HepG2 (cell line): ENCODE data around the gene SPACA4. TPM values are rescaled to one million over a fixed set of nuclear protein-coding genes. Genes with fewer than 3 reads are reported as not detected.
A peak's percentile ranks its signal among the peaks of the same experiment; 100 is the strongest.

ENCODE experiments used
- HOXA5 ChIP-seq: sonication (generic); formaldehyde crosslinking; IDR thresholded peaks from 2 replicates; pipeline ENCODE4 v1.4.0; 2020; ENCODE audit warnings: missing genetic modification reagents
- IRX3 ChIP-seq: sonication (generic); formaldehyde crosslinking; IDR thresholded peaks from 2 replicates; pipeline ENCODE4 v1.8.1; 2023; ENCODE audit warnings: mild to moderate bottlenecking, low read depth, missing genetic modification reagents, borderline replicate concordance
- MAFK ChIP-seq, 2 experiments: IDR thresholded peaks in 1 of 2; conservative IDR thresholded peaks in 1 of 2; 2 replicates each; pipeline ENCODE4 v1.6.1; 2011; ENCODE audit warnings: improper control_type of control experiment in 2 of 2, low read length in 2 of 2
- REPIN1 ChIP-seq: sonication (generic); formaldehyde crosslinking; IDR thresholded peaks from 2 replicates; pipeline ENCODE4 v1.8.0; 2022; ENCODE audit warnings: missing genetic modification reagents, low read depth, mild to moderate bottlenecking, borderline replicate concordance
- SSRP1 ChIP-seq: IDR thresholded peaks from 2 replicates; pipeline ENCODE4 v1.6.1; 2016; ENCODE audit warnings: control low read depth
- TBL1XR1 ChIP-seq: fragments of 150-350 bp; IDR thresholded peaks from 2 replicates; pipeline ENCODE4 v1.6.1; 2014; ENCODE audit warnings: borderline replicate concordance, low read length; ENCODE audit not compliant: partially characterized antibody
- TBX2 ChIP-seq: sonication (generic); formaldehyde crosslinking; IDR thresholded peaks from 2 replicates; pipeline ENCODE4 v1.5.0; 2020; ENCODE audit warnings: missing genetic modification reagents, mild to moderate bottlenecking, borderline replicate concordance
- TCF12 ChIP-seq, 2 experiments: fragments of 450-650 bp in 1 of 2; sonication (generic) in 1 of 2; formaldehyde crosslinking in 1 of 2; IDR thresholded peaks; 2 replicates each; pipeline versions ENCODE4 v1.6.1 to v1.8.0; 2017 to 2022; ENCODE audit warnings: antibody characterized with exemption in 1 of 2, mild to moderate bottlenecking in 1 of 2, missing genetic modification reagents in 1 of 2, moderate library complexity in 1 of 2
- TMF1 ChIP-seq: sonication (generic); formaldehyde crosslinking; IDR thresholded peaks from 2 replicates; pipeline ENCODE4 v1.8.1; 2022; ENCODE audit warnings: low read depth, missing genetic modification reagents
- ZEB1 ChIP-seq: IDR thresholded peaks from 2 replicates; pipeline ENCODE4 v1.6.1; 2012; ENCODE audit warnings: mild to moderate bottlenecking, low read depth, inconsistent platforms; ENCODE audit not compliant: insufficient replicate concordance
- ZNF337 ChIP-seq: sonication (generic); formaldehyde crosslinking; IDR thresholded peaks from 2 replicates; pipeline ENCODE4 v1.5.1; 2020; ENCODE audit warnings: missing genetic modification reagents, low read depth, mild to moderate bottlenecking, borderline replicate concordance
- ZNF547 ChIP-seq: sonication (generic); formaldehyde crosslinking; IDR thresholded peaks from 2 replicates; pipeline ENCODE4 v1.5.1; 2020; ENCODE audit warnings: mild to moderate bottlenecking, missing genetic modification reagents
- ZNF569 ChIP-seq: sonication (generic); formaldehyde crosslinking; IDR thresholded peaks from 2 replicates; pipeline ENCODE4 v1.5.0; 2020; ENCODE audit warnings: mild to moderate bottlenecking, missing genetic modification reagents, moderate library complexity, borderline replicate concordance
- ZNF772 ChIP-seq: sonication (generic); formaldehyde crosslinking; IDR thresholded peaks from 2 replicates; pipeline ENCODE4 v1.5.0; 2020; ENCODE audit warnings: mild to moderate bottlenecking, missing genetic modification reagents
- ZNF782 ChIP-seq: sonication (generic); formaldehyde crosslinking; IDR thresholded peaks from 2 replicates; pipeline ENCODE4 v1.4.0; 2020; ENCODE audit warnings: missing genetic modification reagents, mild to moderate bottlenecking, borderline replicate concordance
- polyA plus RNA-seq, 8 experiments: library from polyadenylated mRNA; depleted of rRNA in 3 of 8; stranded (reverse) in 7 of 8; unstranded in 1 of 8; fragments of >200 nt; fragmentation: Illumina TruSeq in 4 of 8; extraction: Trizol in 4 of 8; gene quantifications; 2 replicates each; pipeline versions ENCODE4 v1.2.1 to v1.2.3, GENCODE V29; 2011 to 2016; ENCODE audit warnings: low read depth in 4 of 8, missing spikeins in 1 of 8, mixed read lengths in 1 of 8; ENCODE audit not compliant: insufficient read depth in 1 of 8
- total RNA-seq, 5 experiments: library from RNA; depleted of rRNA; stranded (reverse); fragments of >200 nt; fragmentation: Illumina TruSeq; extraction: Trizol; gene quantifications; 2 replicates each; pipeline ENCODE4 v1.2.3, GENCODE V29; 2016; ENCODE audit warnings: low read depth in 1 of 5
- TF ChIP-seq, protein P1 (sequence below): sonication (generic); formaldehyde crosslinking; IDR thresholded peaks from 2 replicates; pipeline ENCODE4 v1.4.0; 2020; ENCODE audit warnings: missing genetic modification reagents
- TF ChIP-seq, protein P2 (sequence below): sonication (generic); formaldehyde crosslinking; IDR thresholded peaks from 2 replicates; pipeline ENCODE4 v1.5.0; 2020; ENCODE audit warnings: missing genetic modification reagents, mild to moderate bottlenecking, borderline replicate concordance
- TF ChIP-seq, protein P3 (sequence below): sonication (generic); formaldehyde crosslinking; IDR thresholded peaks from 2 replicates; pipeline ENCODE4 v1.5.0; 2020; ENCODE audit warnings: missing genetic modification reagents
- TF ChIP-seq, protein P4 (sequence below): sonication (generic); formaldehyde crosslinking; IDR thresholded peaks from 2 replicates; pipeline ENCODE4 v1.5.0; 2020; ENCODE audit warnings: mild to moderate bottlenecking, missing genetic modification reagents
- TF ChIP-seq, protein P5 (sequence below): sonication (generic); formaldehyde crosslinking; IDR thresholded peaks from 2 replicates; pipeline ENCODE4 v1.5.1; 2020; ENCODE audit warnings: missing genetic modification reagents, mild to moderate bottlenecking, borderline replicate concordance
- TF ChIP-seq, protein P6 (sequence below): sonication (generic); formaldehyde crosslinking; IDR thresholded peaks from 2 replicates; pipeline ENCODE4 v1.5.1; 2020; ENCODE audit warnings: mild to moderate bottlenecking, missing genetic modification reagents, moderate library complexity

Gene SPACA4
- total and polyA plus RNA-seq, 2 of the 13 experiments (the other 11 are each of a cell fraction or from before 2014, with no cell fraction given), result not detected

DNA sequence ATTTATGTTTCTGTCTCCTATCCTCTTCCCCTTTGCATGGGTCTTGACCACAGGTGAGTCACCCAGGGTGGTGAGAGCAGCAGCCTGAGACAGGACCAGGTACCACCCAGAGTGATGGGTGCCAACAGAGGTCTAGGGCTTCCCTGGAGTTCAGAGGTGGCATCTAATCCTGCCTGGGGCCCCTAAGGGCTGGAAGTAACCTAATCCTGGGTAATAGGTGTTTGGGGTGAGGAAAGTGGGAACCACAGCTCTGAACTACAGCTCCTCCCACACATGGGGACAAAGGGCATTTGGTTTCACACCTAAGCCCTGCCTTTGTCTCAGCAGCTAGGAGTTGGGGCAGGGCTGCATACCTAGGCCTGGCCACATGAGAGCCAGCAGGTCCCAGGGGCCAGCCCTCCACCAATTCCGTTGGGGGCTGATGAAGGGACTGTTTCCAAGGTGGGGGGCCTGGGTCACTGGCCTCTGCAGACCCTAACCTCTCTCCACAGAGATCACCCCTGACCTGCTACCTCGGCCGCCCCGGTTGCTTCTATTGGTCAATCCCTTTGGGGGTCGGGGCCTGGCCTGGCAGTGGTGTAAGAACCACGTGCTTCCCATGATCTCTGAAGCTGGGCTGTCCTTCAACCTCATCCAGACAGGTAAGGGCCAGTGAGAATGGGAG lies 20.8 kb downstream of the SPACA4 start (continued):
- TF ChIP-seq REPIN1 (CRISPR knock-in tag), result peak; percentile 37; the same call in 1 of the 2 replicates
- no peak for TF ChIP-seq SSRP1
- TF ChIP-seq, protein P1, sequence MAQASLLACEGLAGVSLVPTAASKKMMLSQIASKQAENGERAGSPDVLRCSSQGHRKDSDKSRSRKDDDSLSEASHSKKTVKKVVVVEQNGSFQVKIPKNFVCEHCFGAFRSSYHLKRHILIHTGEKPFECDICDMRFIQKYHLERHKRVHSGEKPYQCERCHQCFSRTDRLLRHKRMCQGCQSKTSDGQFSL, result no peak
- TF ChIP-seq, protein P2, sequence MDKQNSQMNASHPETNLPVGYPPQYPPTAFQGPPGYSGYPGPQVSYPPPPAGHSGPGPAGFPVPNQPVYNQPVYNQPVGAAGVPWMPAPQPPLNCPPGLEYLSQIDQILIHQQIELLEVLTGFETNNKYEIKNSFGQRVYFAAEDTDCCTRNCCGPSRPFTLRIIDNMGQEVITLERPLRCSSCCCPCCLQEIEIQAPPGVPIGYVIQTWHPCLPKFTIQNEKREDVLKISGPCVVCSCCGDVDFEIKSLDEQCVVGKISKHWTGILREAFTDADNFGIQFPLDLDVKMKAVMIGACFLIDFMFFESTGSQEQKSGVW (CRISPR knock-in tag), result no peak
- TF ChIP-seq TBX2, result peak; percentile 94
- TF ChIP-seq, protein P3, sequence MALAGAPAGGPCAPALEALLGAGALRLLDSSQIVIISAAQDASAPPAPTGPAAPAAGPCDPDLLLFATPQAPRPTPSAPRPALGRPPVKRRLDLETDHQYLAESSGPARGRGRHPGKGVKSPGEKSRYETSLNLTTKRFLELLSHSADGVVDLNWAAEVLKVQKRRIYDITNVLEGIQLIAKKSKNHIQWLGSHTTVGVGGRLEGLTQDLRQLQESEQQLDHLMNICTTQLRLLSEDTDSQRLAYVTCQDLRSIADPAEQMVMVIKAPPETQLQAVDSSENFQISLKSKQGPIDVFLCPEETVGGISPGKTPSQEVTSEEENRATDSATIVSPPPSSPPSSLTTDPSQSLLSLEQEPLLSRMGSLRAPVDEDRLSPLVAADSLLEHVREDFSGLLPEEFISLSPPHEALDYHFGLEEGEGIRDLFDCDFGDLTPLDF (CRISPR knock-in tag), result 0 out of 2 replicates have a peak, but pooled peaks have one; percentile 26
- TF ChIP-seq, protein P4, sequence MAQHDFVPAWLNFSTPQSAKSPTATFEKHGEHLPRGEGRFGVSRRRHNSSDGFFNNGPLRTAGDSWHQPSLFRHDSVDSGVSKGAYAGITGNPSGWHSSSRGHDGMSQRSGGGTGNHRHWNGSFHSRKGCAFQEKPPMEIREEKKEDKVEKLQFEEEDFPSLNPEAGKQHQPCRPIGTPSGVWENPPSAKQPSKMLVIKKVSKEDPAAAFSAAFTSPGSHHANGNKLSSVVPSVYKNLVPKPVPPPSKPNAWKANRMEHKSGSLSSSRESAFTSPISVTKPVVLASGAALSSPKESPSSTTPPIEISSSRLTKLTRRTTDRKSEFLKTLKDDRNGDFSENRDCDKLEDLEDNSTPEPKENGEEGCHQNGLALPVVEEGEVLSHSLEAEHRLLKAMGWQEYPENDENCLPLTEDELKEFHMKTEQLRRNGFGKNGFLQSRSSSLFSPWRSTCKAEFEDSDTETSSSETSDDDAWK (CRISPR knock-in tag), result no peak
- no peak for TF ChIP-seq ZNF547
- TF ChIP-seq ZNF337 (CRISPR knock-in tag), result no peak
- TF ChIP-seq MAFK (conservative IDR thresholded peaks at IDR 0.05 in 1 of 2, IDR thresholded peaks at IDR 0.05 in 1 of 2; ENCODE audit: low read length in 2 of 2), result no peak
- TF ChIP-seq ZEB1, result no peak
- TF ChIP-seq ZNF569 (CRISPR knock-in tag), result no peak
- no peak for TF ChIP-seq IRX3 (CRISPR knock-in tag)
- 0 out of 2 replicates have a peak, but pooled peaks have one; percentile 37 for TF ChIP-seq HOXA5 (CRISPR knock-in tag)
- TF ChIP-seq, protein P5, sequence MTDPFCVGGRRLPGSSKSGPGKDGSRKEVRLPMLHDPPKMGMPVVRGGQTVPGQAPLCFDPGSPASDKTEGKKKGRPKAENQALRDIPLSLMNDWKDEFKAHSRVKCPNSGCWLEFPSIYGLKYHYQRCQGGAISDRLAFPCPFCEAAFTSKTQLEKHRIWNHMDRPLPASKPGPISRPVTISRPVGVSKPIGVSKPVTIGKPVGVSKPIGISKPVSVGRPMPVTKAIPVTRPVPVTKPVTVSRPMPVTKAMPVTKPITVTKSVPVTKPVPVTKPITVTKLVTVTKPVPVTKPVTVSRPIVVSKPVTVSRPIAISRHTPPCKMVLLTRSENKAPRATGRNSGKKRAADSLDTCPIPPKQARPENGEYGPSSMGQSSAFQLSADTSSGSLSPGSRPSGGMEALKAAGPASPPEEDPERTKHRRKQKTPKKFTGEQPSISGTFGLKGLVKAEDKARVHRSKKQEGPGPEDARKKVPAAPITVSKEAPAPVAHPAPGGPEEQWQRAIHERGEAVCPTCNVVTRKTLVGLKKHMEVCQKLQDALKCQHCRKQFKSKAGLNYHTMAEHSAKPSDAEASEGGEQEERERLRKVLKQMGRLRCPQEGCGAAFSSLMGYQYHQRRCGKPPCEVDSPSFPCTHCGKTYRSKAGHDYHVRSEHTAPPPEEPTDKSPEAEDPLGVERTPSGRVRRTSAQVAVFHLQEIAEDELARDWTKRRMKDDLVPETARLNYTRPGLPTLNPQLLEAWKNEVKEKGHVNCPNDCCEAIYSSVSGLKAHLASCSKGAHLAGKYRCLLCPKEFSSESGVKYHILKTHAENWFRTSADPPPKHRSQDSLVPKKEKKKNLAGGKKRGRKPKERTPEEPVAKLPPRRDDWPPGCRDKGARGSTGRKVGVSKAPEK (CRISPR knock-in tag), result no peak
- TF ChIP-seq, protein P6, sequence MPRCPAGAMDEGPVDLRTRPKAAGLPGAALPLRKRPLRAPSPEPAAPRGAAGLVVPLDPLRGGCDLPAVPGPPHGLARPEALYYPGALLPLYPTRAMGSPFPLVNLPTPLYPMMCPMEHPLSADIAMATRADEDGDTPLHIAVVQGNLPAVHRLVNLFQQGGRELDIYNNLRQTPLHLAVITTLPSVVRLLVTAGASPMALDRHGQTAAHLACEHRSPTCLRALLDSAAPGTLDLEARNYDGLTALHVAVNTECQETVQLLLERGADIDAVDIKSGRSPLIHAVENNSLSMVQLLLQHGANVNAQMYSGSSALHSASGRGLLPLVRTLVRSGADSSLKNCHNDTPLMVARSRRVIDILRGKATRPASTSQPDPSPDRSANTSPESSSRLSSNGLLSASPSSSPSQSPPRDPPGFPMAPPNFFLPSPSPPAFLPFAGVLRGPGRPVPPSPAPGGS (CRISPR knock-in tag), result no peak
- TF ChIP-seq TCF12 (IDR thresholded peaks at IDR 0.05), result no peak
- TF ChIP-seq TCF12 (CRISPR knock-in tag; IDR thresholded peaks at IDR 0.05), result no peak
- TF ChIP-seq TBL1XR1, result no peak
- TF ChIP-seq ZNF782 (CRISPR knock-in tag), result no peak
- no peak for TF ChIP-seq ZNF772 (CRISPR knock-in tag)
- TF ChIP-seq TMF1 (CRISPR knock-in tag), result no peak
